GM13976 (cell line): ENCODE measurements around the gene IL31RA.

Experiments used
- DNase-seq: peaks from one replicate; pipeline ENCODE4 v3.0.0; 2012; ENCODE audit warnings: low spot score
- in situ Hi-C: fragments of 300-500 bp; cut with MboI; formaldehyde crosslinking; loops from one replicate; pipeline ENCODE4 v1.12.0; 2022; ENCODE audit warnings: low sequenced_read_pairs, mixed read lengths, inconsistent platforms; ENCODE audit not compliant: unreplicated experiment
- TF ChIP-seq, protein P1 (sequence below): IDR thresholded peaks from 2 replicates; pipeline ENCODE4 v1.5.1; 2012; ENCODE audit warnings: borderline replicate concordance, mild to moderate bottlenecking; ENCODE audit not compliant: insufficient read depth; ENCODE audit errors: extremely low read depth, missing control alignments, control extremely low read depth

The IL31RA gene

DNA sequence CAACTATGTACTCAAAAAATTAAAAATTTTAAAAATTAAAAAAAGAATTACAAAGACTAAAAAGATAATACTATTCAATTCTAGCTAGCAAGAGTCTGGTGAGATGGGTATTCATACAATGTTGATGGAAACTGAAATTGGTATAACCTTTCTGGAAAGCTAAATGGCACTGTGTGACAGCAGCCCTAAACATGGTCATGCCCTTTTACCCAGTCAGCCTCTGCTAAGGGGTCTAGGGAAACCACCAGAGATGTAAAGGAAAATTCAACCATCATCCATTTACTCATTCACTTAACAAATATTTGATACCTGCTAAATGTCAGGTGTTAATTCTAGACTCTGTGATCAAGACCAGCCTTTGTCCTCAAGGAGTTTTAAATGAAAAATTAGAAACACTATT, 29.3 kb downstream of the IL31RA start:
- in situ Hi-C loops: no loop called here
- no peak for DNase-seq
- TF ChIP-seq, protein P1, sequence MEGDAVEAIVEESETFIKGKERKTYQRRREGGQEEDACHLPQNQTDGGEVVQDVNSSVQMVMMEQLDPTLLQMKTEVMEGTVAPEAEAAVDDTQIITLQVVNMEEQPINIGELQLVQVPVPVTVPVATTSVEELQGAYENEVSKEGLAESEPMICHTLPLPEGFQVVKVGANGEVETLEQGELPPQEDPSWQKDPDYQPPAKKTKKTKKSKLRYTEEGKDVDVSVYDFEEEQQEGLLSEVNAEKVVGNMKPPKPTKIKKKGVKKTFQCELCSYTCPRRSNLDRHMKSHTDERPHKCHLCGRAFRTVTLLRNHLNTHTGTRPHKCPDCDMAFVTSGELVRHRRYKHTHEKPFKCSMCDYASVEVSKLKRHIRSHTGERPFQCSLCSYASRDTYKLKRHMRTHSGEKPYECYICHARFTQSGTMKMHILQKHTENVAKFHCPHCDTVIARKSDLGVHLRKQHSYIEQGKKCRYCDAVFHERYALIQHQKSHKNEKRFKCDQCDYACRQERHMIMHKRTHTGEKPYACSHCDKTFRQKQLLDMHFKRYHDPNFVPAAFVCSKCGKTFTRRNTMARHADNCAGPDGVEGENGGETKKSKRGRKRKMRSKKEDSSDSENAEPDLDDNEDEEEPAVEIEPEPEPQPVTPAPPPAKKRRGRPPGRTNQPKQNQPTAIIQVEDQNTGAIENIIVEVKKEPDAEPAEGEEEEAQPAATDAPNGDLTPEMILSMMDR: no peak

DNA sequence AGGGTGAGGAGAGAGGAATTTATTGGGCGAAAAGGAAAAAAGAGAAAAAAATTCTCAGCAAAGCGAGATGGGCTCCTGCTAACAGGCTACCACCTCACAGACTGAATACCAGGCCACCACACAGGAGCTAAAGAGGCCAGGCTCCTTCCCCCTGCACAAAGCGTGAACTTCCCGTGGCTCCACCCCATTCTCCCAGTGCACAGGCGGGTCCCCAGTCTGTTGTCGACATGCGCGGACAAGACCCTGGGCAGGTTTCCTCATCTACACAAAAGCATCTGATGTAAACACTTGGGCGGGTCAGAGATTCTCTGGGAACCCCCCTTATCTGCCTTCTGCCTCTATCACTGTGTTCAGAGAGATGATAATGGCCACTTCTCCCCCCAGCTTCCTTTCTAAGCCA, 34.2 kb downstream of the IL31RA start:
- TF ChIP-seq, protein P1: no peak
- DNase-seq: no peak
- in situ Hi-C loops: no loop called here

DNA sequence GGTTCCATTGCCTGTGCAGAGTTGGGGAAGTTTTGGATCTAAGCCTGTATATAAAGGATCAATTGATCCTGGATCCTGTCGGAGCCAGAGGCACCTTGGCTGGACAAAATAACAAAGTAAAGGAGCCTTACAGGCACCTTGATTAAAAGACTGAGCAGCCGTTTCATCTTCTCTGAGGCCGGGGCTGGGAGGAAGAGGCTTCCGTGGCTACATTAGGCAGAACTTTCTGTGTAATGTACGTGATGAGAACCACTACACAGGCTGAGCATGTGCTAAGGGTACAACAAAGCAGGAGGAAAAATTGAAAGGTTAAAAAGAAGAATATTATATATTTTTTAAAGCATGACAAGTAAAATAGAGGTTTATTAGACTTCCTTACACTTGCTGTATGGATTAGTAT, 37.0 kb downstream of the IL31RA start:
- in situ Hi-C loops: no loop called here
- no peak for DNase-seq
- TF ChIP-seq, protein P1: no peak

DNA sequence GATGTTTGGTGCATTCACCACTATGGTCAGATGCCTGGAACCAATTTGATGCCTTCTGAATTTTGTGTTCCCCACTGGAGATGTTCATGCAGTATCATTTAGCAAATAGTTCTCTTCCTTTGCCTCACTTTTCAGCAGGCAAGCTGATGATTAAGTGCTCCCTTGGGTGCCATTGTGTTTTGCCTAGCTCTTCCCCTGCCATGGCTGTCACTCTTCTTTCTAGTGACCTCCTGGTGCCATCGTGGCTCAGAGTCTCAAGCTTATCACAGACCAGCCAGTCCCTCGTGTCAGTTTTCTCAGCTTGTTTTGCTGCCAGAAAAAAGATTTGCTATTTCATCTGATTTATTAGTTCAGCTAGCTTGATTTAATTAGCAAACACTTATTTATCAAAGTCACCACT, 41.3 kb downstream of the IL31RA start:
- in situ Hi-C loops: no loop called here
- DNase-seq: no peak
- TF ChIP-seq, protein P1: no peak

DNA sequence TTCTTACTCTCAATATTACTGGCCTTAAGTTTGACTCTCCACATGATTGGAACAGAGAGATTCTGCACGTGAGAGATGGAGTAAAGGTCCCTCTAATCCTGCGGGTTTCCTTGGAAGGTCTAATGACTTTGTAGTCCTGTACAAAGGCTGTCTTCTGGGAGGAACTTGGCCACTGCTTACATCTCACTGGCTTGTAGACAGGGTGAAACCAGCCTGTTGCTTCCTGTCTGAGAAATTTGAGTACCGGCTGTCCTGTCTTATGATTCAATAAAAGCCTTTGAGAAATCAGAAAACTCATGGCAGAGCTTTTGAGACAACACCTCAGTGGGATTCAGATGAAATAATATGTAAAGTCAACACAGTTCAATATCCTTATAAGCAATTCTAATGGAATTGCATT, 43.0 kb downstream of the IL31RA start:
- DNase-seq: no peak
- in situ Hi-C loops: no loop called here
- TF ChIP-seq, protein P1: no peak

DNA sequence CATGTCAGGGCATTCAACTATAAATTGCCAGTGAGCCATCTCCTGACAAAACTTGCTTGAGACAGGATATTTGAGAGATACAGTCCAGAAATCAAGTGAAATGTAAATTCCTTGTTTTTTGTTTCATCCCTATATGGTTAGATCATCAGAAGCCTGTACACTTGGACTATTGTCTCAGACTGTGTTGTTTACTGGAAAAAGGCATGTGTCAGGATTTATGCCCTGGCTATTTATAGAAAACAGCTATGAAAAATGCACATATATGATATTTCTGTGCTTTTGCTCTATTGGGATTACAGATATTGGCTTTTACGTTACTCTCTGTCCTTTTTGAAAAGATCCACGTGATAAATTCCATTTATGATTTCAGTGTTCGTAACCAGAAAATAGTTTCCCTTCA, 44.2 kb downstream of the IL31RA start:
- TF ChIP-seq, protein P1: no peak
- in situ Hi-C loops: no loop called here
- DNase-seq: no peak

DNA sequence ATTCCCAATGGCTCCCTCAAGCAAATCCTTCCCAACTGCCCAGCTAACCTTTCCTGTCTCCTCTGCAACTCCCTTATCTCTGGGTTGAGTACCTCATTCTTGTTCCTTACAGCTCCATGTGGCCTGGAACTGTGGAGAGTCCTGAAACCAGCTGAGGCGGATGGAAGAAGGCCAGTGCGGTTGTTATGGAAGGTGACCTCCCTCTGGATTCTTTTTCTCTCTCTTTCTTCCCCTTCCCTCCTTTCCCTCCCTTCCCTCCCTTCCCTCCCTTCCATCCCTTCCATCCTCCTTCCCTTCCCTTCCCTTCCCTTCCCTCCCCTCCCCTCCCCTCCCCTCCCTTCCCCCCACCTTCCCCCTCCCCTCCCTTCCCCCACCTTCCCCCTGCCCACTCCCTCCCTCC, 45.1 kb downstream of the IL31RA start:
- TF ChIP-seq, protein P1: no peak
- no peak for DNase-seq
- in situ Hi-C loops: no loop called here
